Activated CD8-positive, alpha-beta memory T cell treated with anti-CD3 and anti-CD28 coated beads, Interleukin-2, amount 50 U/mL, for 1 hour (primary cell): ENCODE measurements around the gene C8B.

ENCODE experiments used
- DNase-seq: peaks from one replicate; pipeline ENCODE4 v3.0.0-alpha.2; 2020; ENCODE audit errors: extremely low read depth

Gene C8B

DNA sequence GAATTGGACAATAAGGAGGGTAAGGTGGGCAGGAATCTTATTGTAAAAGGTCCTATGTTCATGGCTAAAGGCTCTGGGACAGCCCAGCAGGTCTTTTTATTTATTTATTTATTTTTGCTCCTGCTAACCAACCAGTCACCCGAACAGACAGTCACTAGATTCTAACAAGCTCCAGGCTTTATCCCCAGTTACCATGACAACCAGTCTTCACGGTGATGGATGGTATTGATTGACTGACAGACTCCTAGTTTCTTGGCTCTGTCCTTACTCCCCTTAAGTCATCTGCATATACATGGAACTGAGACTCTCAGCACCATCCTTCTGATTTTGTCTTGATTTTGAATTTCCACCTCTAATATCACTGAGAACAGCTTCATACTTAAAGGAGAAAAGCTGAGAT is 66.9 kb downstream of the C8B start:
- no peak for DNase-seq

DNA sequence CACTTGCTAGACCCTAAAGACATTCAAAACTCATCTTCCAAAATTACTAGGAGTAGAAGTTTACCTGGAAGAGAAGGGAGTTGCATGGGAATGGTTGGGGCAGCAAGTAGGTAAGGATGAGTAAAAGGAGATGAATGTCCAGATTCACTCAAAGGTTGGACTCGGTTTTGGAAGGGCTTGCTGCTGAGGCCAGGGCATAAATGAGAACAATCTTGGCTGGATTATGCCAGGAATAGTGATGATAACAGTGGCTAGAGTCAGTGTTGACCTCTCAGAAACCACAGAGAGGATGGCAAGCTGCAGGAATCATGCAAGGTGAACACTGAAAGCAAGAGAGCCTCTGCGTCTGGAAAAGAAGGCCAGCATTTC is 67.8 kb downstream of the C8B start:
- DNase-seq = no peak

GRCh38 chr1:56897150-56898004 is 68.4 kb downstream of the C8B start:
- DNase-seq = no peak

- DNase-seq = no peak
Measured at GRCh38 chr1:56894014-56894413, 71.8 kb downstream of the C8B start.

GRCh38 chr1:56890229-56890628 is 75.6 kb downstream of the C8B start:
- DNase-seq = no peak

DNA sequence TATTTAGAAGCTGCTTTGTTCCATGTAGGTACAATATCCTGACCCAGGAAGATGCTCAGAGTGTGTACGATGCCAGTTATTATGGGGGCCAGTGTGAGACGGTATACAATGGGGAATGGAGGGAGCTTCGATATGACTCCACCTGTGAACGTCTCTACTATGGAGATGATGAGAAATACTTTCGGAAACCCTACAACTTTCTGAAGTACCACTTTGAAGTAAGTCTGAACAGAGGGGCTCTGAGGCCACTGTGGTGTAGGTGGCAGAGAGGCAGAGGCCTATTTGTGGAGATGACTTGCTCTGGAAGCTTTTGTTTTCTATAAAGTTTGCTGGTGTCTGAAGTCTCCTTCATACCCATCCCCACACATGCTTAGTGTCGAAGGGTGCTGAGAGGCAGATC is 84.4 kb downstream of the C8B start:
- DNase-seq = no peak

GRCh38 chr1:56880774-56881173 is 85.0 kb downstream of the C8B start:
- no peak for DNase-seq
